Transverse colon (tissue), 4 donors: ENCODE data around the gene DCLRE1C.

ENCODE experiments used
- CTCF ChIP-seq, 5 experiments: fragments of 200-600 bp in 3 of 5; fragments of 450-650 bp in 2 of 5; sonication (generic) in 3 of 5; IDR thresholded peaks; 1 replicate in 2 of 5; 2 replicates in 3 of 5; pipeline ENCODE4 v1.5.1; 2016 to 2017; ENCODE audit warnings: antibody characterized with exemption in 5 of 5, inconsistent platforms in 3 of 5, mild to moderate bottlenecking in 2 of 5, moderate library complexity in 1 of 5
- POLR2AphosphoS5 ChIP-seq, 3 donors: sonication (generic); formaldehyde crosslinking; IDR thresholded peaks; one replicate each; pipeline ENCODE4 v1.6.1; 2016; ENCODE audit warnings: antibody characterized with exemption in 3 of 3

GRCh38 chr10:14975672-14976273, 21.9 kb upstream of the DCLRE1C start:
- TF ChIP-seq CTCF (IDR thresholded peaks at IDR 0.05) = no peak
- no peak for TF ChIP-seq POLR2AphosphoS5 (IDR thresholded peaks at IDR 0.05)
